HCT116 (cell line): ENCODE results near the gene MORN5. TPM values are rescaled to one million over a fixed set of nuclear protein-coding genes. Genes with fewer than 3 reads are reported as not detected.

Experiments used
- ATAC-seq: fragments of 200-7000 bp; cut with Tn5 transposase; 2 replicates; pipeline ENCODE4 v1.9.1; 2020; ENCODE audit warnings: mild to moderate bottlenecking, moderate library complexity
- BruUV-seq: library from RNA; stranded (reverse); fragments of 400-500 nt; replicated peaks from 2 replicates; lab custom pipeline; 2021; lab: Mats Ljungman, UMichigan
- CTCF ChIA-PET: fragments of 300-600 bp; sonication (Branson Sonifier 250); formaldehyde crosslinking; loops from one replicate; lab custom pipeline; 2021; ENCODE audit warnings: antibody characterized with exemption; lab: Charles Lee
- POLR2A ChIA-PET: fragments of 300-600, 350-600 bp; sonication (Branson Sonifier 250); formaldehyde crosslinking; loops from one replicate; lab custom pipeline; 2021; ENCODE audit warnings: antibody characterized with exemption; lab: Charles Lee
- RAD21 ChIA-PET, 2 experiments: fragments of 300-600 bp; sonication (Branson Sonifier 250); formaldehyde crosslinking; loops; one replicate each; lab custom pipeline; 2023; ENCODE audit warnings: low total read pairs in 2 of 2; ENCODE audit not compliant: uncharacterized antibody in 2 of 2, unreplicated experiment in 2 of 2, low non-redundant PET in 1 of 2; lab: Charles Lee
- DNase-seq: peaks from one replicate; pipeline ENCODE4 v3.0.0-alpha.2; 2010; ENCODE audit warnings: low read depth, low spot score
- H2AFZ ChIP-seq: fragments of 200-600 bp; shearing (Covaris generic), sonication (generic); 2 replicates; pipeline ENCODE4 v1.6.1; 2017; ENCODE audit warnings: low read depth, mixed run types, mixed read lengths, antibody characterized with exemption, low read length; ENCODE audit not compliant: poor library complexity, severe bottlenecking
- H3K27ac ChIP-seq: 2 replicates; pipeline ENCODE4 v1.5.1; 2012; ENCODE audit warnings: low read depth, low read length
- H3K27me3 ChIP-seq: fragments of 200-600 bp; sonication (generic); 2 replicates; pipeline ENCODE4 v1.6.1; 2016; ENCODE audit warnings: mixed run types, low read length, mixed read lengths; ENCODE audit not compliant: insufficient read depth
- H3K36me3 ChIP-seq, 2 experiments: fragments of 200-500 bp in 1 of 2; fragments of 200-600 bp in 1 of 2; sonication (Bioruptor generic) in 1 of 2; sonication (generic) in 1 of 2; 2 replicates each; pipeline versions ENCODE4 v1.5.1 to v1.6.1; 2014 to 2016; ENCODE audit warnings: low read length in 2 of 2, inconsistent platforms in 1 of 2, mixed read lengths in 1 of 2, mixed run types in 1 of 2; ENCODE audit not compliant: insufficient read depth in 2 of 2, control insufficient read depth in 1 of 2
- H3K4me1 ChIP-seq, 2 experiments: fragments of 200-600 bp in 1 of 2; sonication (generic) in 1 of 2; 2 replicates each; pipeline versions ENCODE4 v1.5.1 to v1.6.1; 2012 to 2017; ENCODE audit warnings: low read length in 2 of 2, inconsistent platforms in 1 of 2, mild to moderate bottlenecking in 1 of 2, mixed read lengths in 1 of 2, mixed run types in 1 of 2, moderate library complexity in 1 of 2; ENCODE audit not compliant: insufficient read depth in 2 of 2, control insufficient read depth in 1 of 2
- H3K4me2 ChIP-seq: fragments of 200-600 bp; sonication (generic); 2 replicates; pipeline ENCODE4 v1.6.1; 2017; ENCODE audit warnings: mixed run types, low read length, mixed read lengths
- H3K4me3 ChIP-seq, 2 experiments: fragments of 200-600 bp in 1 of 2; sonication (generic) in 1 of 2; replicated peaks in 1 of 2; 2 replicates each; pipeline ENCODE4 v1.5.1; 2011 to 2016; ENCODE audit warnings: low read length in 2 of 2, control low read depth in 1 of 2, low read depth in 1 of 2, mild to moderate bottlenecking in 1 of 2, mixed read lengths in 1 of 2, mixed run types in 1 of 2
- H3K79me2 ChIP-seq: fragments of 200-600 bp; sonication (generic); 2 replicates; pipeline ENCODE4 v1.6.1; 2017; ENCODE audit warnings: mild to moderate bottlenecking, mixed run types, low read length, moderate library complexity, mixed read lengths; ENCODE audit not compliant: insufficient read depth
- H3K9ac ChIP-seq: fragments of 200-600 bp; sonication (generic); 2 replicates; pipeline ENCODE4 v1.6.1; 2016; ENCODE audit warnings: low read length, mixed read lengths
- H3K9me2 ChIP-seq: fragments of 200-600 bp; sonication (generic), shearing (Covaris generic); 2 replicates; pipeline ENCODE4 v1.6.1; 2017; ENCODE audit warnings: mixed run types, mild to moderate bottlenecking, moderate library complexity; ENCODE audit not compliant: insufficient read depth
- H3K9me3 ChIP-seq, 2 experiments: fragments of 200-500 bp in 1 of 2; fragments of 200-600 bp in 1 of 2; sonication (Bioruptor generic) in 1 of 2; sonication (generic) in 1 of 2; 2 replicates each; pipeline ENCODE4 v1.6.1; 2014 to 2017; ENCODE audit warnings: low read length in 2 of 2, mixed read lengths in 2 of 2, inconsistent platforms in 1 of 2, low read depth in 1 of 2, mild to moderate bottlenecking in 1 of 2, mixed run types in 1 of 2, moderate library complexity in 1 of 2; ENCODE audit not compliant: control insufficient read depth in 1 of 2, insufficient read depth in 1 of 2
- H4K20me1 ChIP-seq: fragments of 200-600 bp; sonication (generic), shearing (Covaris generic); 2 replicates; pipeline ENCODE4 v1.6.1; 2017; ENCODE audit warnings: mixed run types, mild to moderate bottlenecking, moderate library complexity; ENCODE audit not compliant: insufficient read depth
- ATF3 ChIP-seq: IDR thresholded peaks from 2 replicates; pipeline ENCODE4 v1.6.1; 2012
- CEBPB ChIP-seq: IDR thresholded peaks from 2 replicates; pipeline ENCODE4 v1.6.1; 2012; ENCODE audit warnings: low read depth
- EZH2phosphoT487 ChIP-seq: fragments of 200-600 bp; IDR thresholded peaks from 2 replicates; pipeline ENCODE4 v1.6.1; 2018; ENCODE audit warnings: antibody characterized with exemption, borderline replicate concordance
- JUND ChIP-seq: IDR thresholded peaks from 2 replicates; pipeline ENCODE4 v1.6.1; 2012
- MAX ChIP-seq: IDR thresholded peaks from 2 replicates; pipeline ENCODE4 v1.6.1; 2012
- POLR2AphosphoS5 ChIP-seq: IDR thresholded peaks from 2 replicates; pipeline ENCODE4 v1.6.1; 2011; ENCODE audit warnings: mild to moderate bottlenecking, low read depth, low read length, moderate library complexity
- RAD21 ChIP-seq: IDR thresholded peaks from 2 replicates; pipeline ENCODE4 v1.6.1; 2012; ENCODE audit warnings: low read depth, mild to moderate bottlenecking
- SRF ChIP-seq: IDR thresholded peaks from 2 replicates; pipeline ENCODE4 v1.6.1; 2012; ENCODE audit warnings: low read depth
- TCF7L2 ChIP-seq: IDR thresholded peaks from 2 replicates; pipeline ENCODE4 v1.7.0; 2011; ENCODE audit warnings: borderline replicate concordance, inconsistent platforms; ENCODE audit not compliant: insufficient read depth, insufficient read length; ENCODE audit errors: extremely low read depth
- YY1 ChIP-seq: IDR thresholded peaks from 2 replicates; pipeline ENCODE4 v1.6.1; 2011; ENCODE audit warnings: low read length, low read depth, moderate library complexity, mild to moderate bottlenecking; ENCODE audit not compliant: insufficient replicate concordance; ENCODE audit errors: extremely low read depth
- ZBTB33 ChIP-seq: IDR thresholded peaks from 2 replicates; pipeline ENCODE4 v1.6.1; 2011; ENCODE audit warnings: mild to moderate bottlenecking, low read length, moderate library complexity; ENCODE audit not compliant: insufficient replicate concordance; ENCODE audit errors: extremely low read depth
- ZFX ChIP-seq: fragments of 450-650 bp; IDR thresholded peaks from 2 replicates; pipeline ENCODE4 v1.6.1; 2017
- ZNF274 ChIP-seq: fragments of 200-500 bp; sonication (Bioruptor generic); IDR thresholded peaks from 2 replicates; pipeline ENCODE4 v1.6.1; 2014; ENCODE audit warnings: mild to moderate bottlenecking, low read depth, low read length, inconsistent platforms
- intact Hi-C: fragments of 100-400 bp; cut with micrococcal nuclease; formaldehyde crosslinking; loops from 2 replicates; pipeline ENCODE4 v1.10.0; 2022
- total RNA-seq: library from RNA; stranded (reverse); gene quantifications from one replicate; pipeline ENCODE4 v1.2.1, GENCODE V29; 2021; ENCODE audit not compliant: unreplicated experiment

MORN5 gene
- total RNA-seq, 1 experiment from 2014 or later = not detected

GRCh38 chr9:122121931-122122330 is 37.8 kb upstream of the MORN5 start:
- POLR2A ChIA-PET = no interaction called here
- ATAC-seq = no peak
- H3K4me1 ChIP-seq = peaks cover 0 to 12% of the 10 kb centered on the region in 2 experiments; a peak in 1 of 4 replicates

More at GRCh38 chr9:122121931-122122330, 37.8 kb upstream of the MORN5 start:
- Histone ChIP-seq H3K9ac (no peak overlapping the region), H3K4me2 (no peak overlapping the region), H3K27ac (no peak overlapping the region), H4K20me1 (no peaks in the 10 kb centered on the region), H3K27me3 (no peaks in the 10 kb centered on the region), H3K4me3 (no peak overlapping the region), H3K79me2 (no peaks in the 10 kb centered on the region), H3K9me3 (no peaks in the 10 kb centered on the region), H2AFZ (no peak overlapping the region), H3K9me2 (no peaks in the 10 kb centered on the region), H3K36me3 (no peaks in the 10 kb centered on the region)
- RAD21 ChIA-PET = interaction anchor here (1.0 to 3.3 kb wide), 4 partner anchors 18 to 23 kb away, joined by 3 to 19 read pairs (median 6); no protein-coding TSS in a partner anchor
- intact Hi-C loops = loop anchor here (10.0 kb wide), 1 partner anchor 1233 kb away; the partner anchor contains the start of gene CRB2
- no peak for TF ChIP-seq ZBTB33
- TF ChIP-seq CEBPB = no peak
- no peak for TF ChIP-seq ZFX
- no peak for TF ChIP-seq EZH2phosphoT487
- TF ChIP-seq TCF7L2 = no peak
- no peak for TF ChIP-seq SRF
- TF ChIP-seq ATF3 = no peak
- no peak for TF ChIP-seq JUND
- TF ChIP-seq MAX = no peak
- no peak for TF ChIP-seq ZNF274
- no peak for TF ChIP-seq RAD21
- TF ChIP-seq YY1 = no peak
- no peak for TF ChIP-seq POLR2AphosphoS5
- DNase-seq = no peak
- BruUV-seq = no TSS peak
- CTCF ChIA-PET = interaction anchor here (0.9 to 9.5 kb wide), 6 partner anchors 14 to 332 kb away, joined by 3 to 229 read pairs (median 4); no protein-coding TSS in a partner anchor
